Iris pigment epithelial cell (primary cell): ENCODE data around the gene FANCI.

Source experiments
- DNase-seq: peaks from one replicate; pipeline ENCODE4 v3.0.0-alpha.2; 2011; ENCODE audit warnings: low read depth

FANCI gene

GRCh38 chr15:89307046-89307587 lies 63.3 kb downstream of the FANCI start:
- DNase-seq = peak; percentile 53

GRCh38 chr15:89307791-89308190 lies 64.0 kb downstream of the FANCI start:
- peak; percentile 72 for DNase-seq

- no peak for DNase-seq
Measured at GRCh38 chr15:89308236-89308635, 64.5 kb downstream of the FANCI start.

- DNase-seq = no peak
Measured at GRCh38 chr15:89309993-89310392, 66.2 kb downstream of the FANCI start.

GRCh38 chr15:89315375-89315929 lies 71.7 kb downstream of the FANCI start:
- no peak for DNase-seq

- no peak for DNase-seq
Measured at GRCh38 chr15:89316504-89316903, 72.7 kb downstream of the FANCI start.

- DNase-seq = no peak
Measured at GRCh38 chr15:89317186-89317720, 73.5 kb downstream of the FANCI start.

GRCh38 chr15:89319678-89320077 lies 75.9 kb downstream of the FANCI start:
- no peak for DNase-seq

GRCh38 chr15:89320200-89320599 lies 76.4 kb downstream of the FANCI start:
- no peak for DNase-seq

GRCh38 chr15:89321521-89322410 lies 78.0 kb downstream of the FANCI start:
- no peak for DNase-seq

- no peak for DNase-seq
Measured at GRCh38 chr15:89322822-89323221, 79.0 kb downstream of the FANCI start.

GRCh38 chr15:89323825-89324224 lies 80.0 kb downstream of the FANCI start:
- DNase-seq = no peak

- DNase-seq = no peak
Measured at GRCh38 chr15:89325039-89325803, 81.4 kb downstream of the FANCI start.

- no peak for DNase-seq
Measured at GRCh38 chr15:89326316-89326715, 82.5 kb downstream of the FANCI start.

GRCh38 chr15:89327113-89327512 lies 83.3 kb downstream of the FANCI start:
- DNase-seq = no peak

- no peak for DNase-seq
Measured at GRCh38 chr15:89328398-89329254, 84.8 kb downstream of the FANCI start.

GRCh38 chr15:89329329-89330084 lies 85.7 kb downstream of the FANCI start:
- DNase-seq = no peak

GRCh38 chr15:89330119-89330518 lies 86.3 kb downstream of the FANCI start:
- no peak for DNase-seq

- no peak for DNase-seq
Measured at GRCh38 chr15:89330881-89331595, 87.3 kb downstream of the FANCI start.

GRCh38 chr15:89332446-89332845 lies 88.7 kb downstream of the FANCI start:
- DNase-seq = peak; percentile 26
